Gastrocnemius medialis (tissue), 4 donors: ENCODE measurements around the gene DPEP3.

Experiments
- CTCF ChIP-seq, 5 experiments: fragments of 450-650 bp in 3 of 5; fragments of 200-600 bp in 2 of 5; sonication (generic) in 2 of 5; IDR thresholded peaks in 4 of 5; conservative IDR thresholded peaks in 1 of 5; 1 replicate in 4 of 5; 2 replicates in 1 of 5; pipeline ENCODE4 v1.5.1; 2016 to 2019; ENCODE audit warnings: antibody characterized with exemption in 5 of 5, mild to moderate bottlenecking in 3 of 5, moderate library complexity in 3 of 5
- POLR2A ChIP-seq, 2 donors: fragments of 450-650 bp; IDR thresholded peaks; one replicate each; pipeline ENCODE4 v1.6.1; 2017; ENCODE audit warnings: antibody characterized with exemption in 2 of 2, mild to moderate bottlenecking in 2 of 2, moderate library complexity in 2 of 2

- no peak for TF ChIP-seq POLR2A (IDR thresholded peaks at IDR 0.05)
- no peak for TF ChIP-seq CTCF (IDR thresholded peaks at IDR 0.05 in 4 of 5, conservative IDR thresholded peaks at IDR 0.05 in 1 of 5)
Observed at GRCh38 chr16:67959536-67960329, 20.6 kb downstream of the DPEP3 start.
